GM18868 (cell line): ENCODE measurements around the gene TIGD6.

ENCODE experiments used
- ATAC-seq: cut with Tn5 transposase; IDR thresholded peaks from one replicate; pipeline ENCODE4 v1.9.1; 2021; ENCODE audit warnings: mild to moderate bottlenecking, moderate library complexity; ENCODE audit not compliant: unreplicated experiment

The TIGD6 gene

GRCh38 chr5:149981206-149981605 lies 19.2 kb downstream of the TIGD6 start:
- no peak for ATAC-seq

GRCh38 chr5:149979896-149980295 lies 20.6 kb downstream of the TIGD6 start:
- no peak for ATAC-seq

- ATAC-seq, result no peak
Observed at GRCh38 chr5:149975409-149975808, 25.0 kb downstream of the TIGD6 start.

- no peak for ATAC-seq
Observed at GRCh38 chr5:149969181-149969930, 31.1 kb downstream of the TIGD6 start.

- ATAC-seq, result no peak
Observed at GRCh38 chr5:149966946-149967345, 33.5 kb downstream of the TIGD6 start.

- no peak for ATAC-seq
Observed at GRCh38 chr5:149963729-149964128, 36.7 kb downstream of the TIGD6 start.

GRCh38 chr5:149962601-149963300 lies 37.7 kb downstream of the TIGD6 start:
- ATAC-seq, result no peak

GRCh38 chr5:149961957-149962409 lies 38.5 kb downstream of the TIGD6 start:
- no peak for ATAC-seq

GRCh38 chr5:149961186-149961685 lies 39.2 kb downstream of the TIGD6 start:
- no peak for ATAC-seq

- peak; percentile 99 for ATAC-seq
Observed at GRCh38 chr5:149960272-149961185, 39.9 kb downstream of the TIGD6 start, which contains the start of gene SLC26A2. SLC26A2 (plus strand) TSS chr5:149960758; CDS start chr5:149977653, 16,895 bp downstream.

GRCh38 chr5:149959406-149960236 lies 40.8 kb downstream of the TIGD6 start:
- ATAC-seq, result no peak

- ATAC-seq, result no peak
Observed at GRCh38 chr5:149957855-149958254, 42.6 kb downstream of the TIGD6 start.

GRCh38 chr5:149956685-149957084 lies 43.8 kb downstream of the TIGD6 start:
- ATAC-seq, result no peak

- ATAC-seq, result no peak
Observed at GRCh38 chr5:149954798-149955197, 45.7 kb downstream of the TIGD6 start.

- no peak for ATAC-seq
Observed at GRCh38 chr5:149953436-149954121, 46.9 kb downstream of the TIGD6 start.

GRCh38 chr5:149951138-149951749 lies 49.2 kb downstream of the TIGD6 start:
- ATAC-seq, result no peak

- ATAC-seq, result no peak
Observed at GRCh38 chr5:149948993-149949392, 51.5 kb downstream of the TIGD6 start.

- ATAC-seq, result no peak
Observed at GRCh38 chr5:149946118-149946517, 54.3 kb downstream of the TIGD6 start.

GRCh38 chr5:149944666-149945065 lies 55.8 kb downstream of the TIGD6 start, which contains the start of gene PDE6A:
PDE6A (minus strand) TSS chr5:149944793; CDS start chr5:149944673, 120 bp downstream.
- ATAC-seq, result no peak
